Measurements from ENCODE around the gene ZSWIM9. TPM values are rescaled to one million over a fixed set of nuclear protein-coding genes. Genes with fewer than 3 reads are reported as not detected.

The ZSWIM9 gene
- total RNA-seq, result 11.2 and 13.4 TPM in 2 replicates
- long read RNA-seq, partial matches to known transcripts, result 0 of 1 reads
- long read RNA-seq, other reads (novel, unspliced or antisense), result 1 of 1 reads

- TF ChIP-seq CTCF (conservative IDR thresholded peaks at IDR 0.05), result no peak
- H3K4me3 Mint-ChIP-seq, result peak within 1 kb of the TSS; percentile 94
- peak; percentile 87 for DNase-seq (ENCODE audit: low read depth, low spot score)
- peaks cover 17% of the 10 kb centered on the region for H3K36me3 Mint-ChIP-seq (ENCODE audit: low read depth)
- H3K4me1 Mint-ChIP-seq, result peaks cover 22% of the 10 kb centered on the region
- H3K9me3 Mint-ChIP-seq, result no peaks in the 10 kb centered on the region
- peak within 1 kb of the TSS; percentile 100 for H3K27ac Mint-ChIP-seq (ENCODE audit: unreplicated experiment)
- H3K27me3 Mint-ChIP-seq (ENCODE audit: low read depth), result no peaks in the 10 kb centered on the region
Observed at GRCh38 chr19:48169939-48170803, at the start of gene ZSWIM9, which contains the start of gene LIG1. Gene ZSWIM9 (plus strand): TSS chr19:48170680. CDS start chr19:48171803, 1,123 bp downstream. Gene LIG1 (minus strand): TSS chr19:48170344. CDS start chr19:48165566, 4,778 bp downstream.

GRCh38 chr19:48121066-48121465 is 49.4 kb upstream of the ZSWIM9 start:
- peaks cover 34% of the 10 kb centered on the region for H3K36me3 Mint-ChIP-seq (ENCODE audit: low read depth)
- peaks cover 22% of the 10 kb centered on the region for H3K4me1 Mint-ChIP-seq
- no peaks in the 10 kb centered on the region for H3K9me3 Mint-ChIP-seq
- no peak for DNase-seq (ENCODE audit: low read depth, low spot score)
- no peak overlapping the region for H3K27ac Mint-ChIP-seq (ENCODE audit: unreplicated experiment)
- H3K4me3 Mint-ChIP-seq, result no peak overlapping the region
- TF ChIP-seq CTCF (conservative IDR thresholded peaks at IDR 0.05), result no peak
- peaks cover 2% of the 10 kb centered on the region for H3K27me3 Mint-ChIP-seq (ENCODE audit: low read depth)

- no peak overlapping the region for H3K4me3 Mint-ChIP-seq
- peaks cover 37% of the 10 kb centered on the region for H3K36me3 Mint-ChIP-seq (ENCODE audit: low read depth)
- peaks cover 22% of the 10 kb centered on the region for H3K4me1 Mint-ChIP-seq
- DNase-seq (ENCODE audit: low read depth, low spot score), result no peak
- H3K9me3 Mint-ChIP-seq, result no peaks in the 10 kb centered on the region
- no peak overlapping the region for H3K27ac Mint-ChIP-seq (ENCODE audit: unreplicated experiment)
- TF ChIP-seq CTCF (conservative IDR thresholded peaks at IDR 0.05), result no peak
- peaks cover 2% of the 10 kb centered on the region for H3K27me3 Mint-ChIP-seq (ENCODE audit: low read depth)
Observed at GRCh38 chr19:48121909-48122371, 48.5 kb upstream of the ZSWIM9 start.

- H3K27ac Mint-ChIP-seq (ENCODE audit: unreplicated experiment), result no peak overlapping the region
- no peak for TF ChIP-seq CTCF (conservative IDR thresholded peaks at IDR 0.05)
- H3K9me3 Mint-ChIP-seq, result no peaks in the 10 kb centered on the region
- no peak overlapping the region for H3K4me3 Mint-ChIP-seq
- H3K36me3 Mint-ChIP-seq (ENCODE audit: low read depth), result peaks cover 41% of the 10 kb centered on the region
- no peak for DNase-seq (ENCODE audit: low read depth, low spot score)
- peaks cover 22% of the 10 kb centered on the region for H3K4me1 Mint-ChIP-seq
- peaks cover 2% of the 10 kb centered on the region for H3K27me3 Mint-ChIP-seq (ENCODE audit: low read depth)
Observed at GRCh38 chr19:48122421-48122820, 48.1 kb upstream of the ZSWIM9 start.

- Mint-ChIP-seq H3K27me3 (ENCODE audit: low read depth) (peaks cover 2% of the 10 kb centered on the region), H3K4me1 (peaks cover 22% of the 10 kb centered on the region), H3K36me3 (ENCODE audit: low read depth) (peaks cover 47% of the 10 kb centered on the region), H3K27ac (ENCODE audit: unreplicated experiment) (peak overlapping the region; percentile 30), H3K9me3 (no peaks in the 10 kb centered on the region), H3K4me3 (no peak overlapping the region)
- TF ChIP-seq CTCF (conservative IDR thresholded peaks at IDR 0.05), result peak; percentile 50
- peak; percentile 32 for DNase-seq (ENCODE audit: low read depth, low spot score)
Observed at GRCh38 chr19:48123907-48124651, 46.4 kb upstream of the ZSWIM9 start.

All from neural crest cell (in vitro differentiated cells).